HG02798 (cell line): ENCODE data around the gene GLDC.
A peak's percentile ranks its signal among the peaks of the same experiment; 100 is the strongest.
"Not testable (repeated sequence)": the region's sequence is repeated elsewhere in the genome, so short reads cannot be mapped to it uniquely, and the experiment has no call there.

Experiments used
- ATAC-seq: cut with Tn5 transposase; IDR thresholded peaks from one replicate; pipeline ENCODE4 v1.9.1; 2021; ENCODE audit warnings: mild to moderate bottlenecking; ENCODE audit not compliant: unreplicated experiment, poor library complexity

Gene GLDC

GRCh38 chr9:6665628-6666027 lies 20.1 kb upstream of the GLDC start:
- ATAC-seq = no peak

- ATAC-seq = no peak
These were observed 18.7 kb upstream of the GLDC start for GRCh38 chr9:6664204-6664680.

DNA sequence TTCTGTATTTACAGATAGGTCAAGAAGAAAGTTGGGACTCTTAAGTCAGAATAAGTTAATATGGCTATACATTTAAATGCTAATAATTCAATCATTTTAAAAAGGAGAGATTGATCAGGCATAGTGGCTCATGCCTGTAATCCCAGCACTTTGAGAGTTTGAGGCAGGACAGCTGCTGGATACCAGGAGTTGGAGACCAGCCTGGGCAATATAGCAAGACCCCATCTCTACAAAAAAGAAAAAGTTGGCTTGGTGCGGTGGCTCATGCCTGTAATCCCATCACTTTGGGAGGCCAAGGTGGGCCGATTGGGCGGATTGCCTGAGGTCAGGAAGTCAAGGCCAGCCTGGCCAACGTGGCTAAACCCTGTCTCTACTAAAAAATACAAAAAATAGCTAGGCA lies 15.0 kb upstream of the GLDC start:
- no peak for ATAC-seq

DNA sequence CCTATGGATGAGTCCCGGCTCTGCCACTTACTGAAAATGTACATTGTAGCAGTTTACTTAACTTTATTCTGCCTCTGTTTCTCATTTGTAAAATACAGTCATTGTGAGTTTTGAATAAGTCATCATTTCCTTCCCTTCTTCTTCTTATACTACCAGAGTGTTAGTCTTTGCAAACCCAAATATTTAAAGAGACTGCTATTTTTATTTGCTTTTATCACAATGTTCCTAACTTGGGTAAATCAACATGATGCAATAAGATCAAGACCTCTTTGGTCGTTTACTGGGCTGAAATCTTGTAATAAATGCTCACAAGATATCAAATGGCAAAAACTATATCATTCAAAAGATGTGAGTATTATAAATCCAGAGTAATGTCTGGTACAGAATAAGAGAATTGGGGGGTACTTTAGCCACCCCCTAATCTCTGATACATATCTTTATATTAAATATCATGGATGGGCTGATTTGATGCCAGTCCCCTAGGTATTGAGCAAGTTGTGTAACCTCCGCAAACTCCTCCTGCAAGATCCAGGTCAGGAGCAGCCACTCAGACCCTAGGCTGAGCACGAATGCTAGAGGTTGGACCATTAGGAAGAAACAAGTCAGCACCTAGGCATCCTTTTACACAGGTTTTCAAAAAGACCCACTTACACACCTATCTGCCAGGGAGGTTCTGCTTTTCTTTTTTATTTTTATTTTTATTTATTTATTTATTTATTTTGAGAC lies 13.3 kb upstream of the GLDC start:
- no peak for ATAC-seq

DNA sequence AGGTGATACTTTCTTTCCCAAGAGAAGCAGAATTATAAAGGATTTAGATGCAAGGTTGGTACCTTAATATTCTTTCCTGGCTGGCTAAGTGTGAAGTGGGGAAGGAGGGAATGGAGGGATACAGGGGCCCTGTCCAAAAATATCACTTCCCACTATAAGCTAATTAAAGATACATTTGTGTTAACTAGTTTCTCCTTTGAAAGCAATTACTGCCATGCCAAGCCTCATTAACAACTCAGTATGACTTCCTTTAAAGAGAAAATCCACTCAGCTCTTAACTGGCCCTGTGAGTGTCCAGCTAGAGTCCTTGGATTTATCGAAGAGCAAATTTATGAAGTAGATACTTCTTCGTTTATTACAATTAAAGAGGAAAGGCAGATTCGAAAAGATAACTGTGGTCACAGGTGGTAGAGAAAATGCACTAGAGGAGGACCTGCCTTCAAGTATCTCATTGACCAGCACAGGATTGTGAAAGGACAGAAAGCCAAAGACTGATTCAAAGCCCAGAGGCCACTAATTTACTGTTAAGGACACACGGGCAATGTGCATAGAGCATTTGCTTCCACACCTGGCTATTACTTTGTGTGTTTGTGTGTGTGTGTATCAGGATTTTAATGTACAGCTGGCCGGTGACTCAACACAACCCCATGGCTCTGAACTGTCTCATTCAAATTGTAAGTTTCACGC lies 11.2 kb upstream of the GLDC start:
- no peak for ATAC-seq

- ATAC-seq = peak; percentile 93
These were observed 9.5 kb upstream of the GLDC start for GRCh38 chr9:6655036-6655435.

- peak; percentile 28 for ATAC-seq
These were observed 736 bp upstream of the GLDC start for GRCh38 chr9:6646293-6646636.

DNA sequence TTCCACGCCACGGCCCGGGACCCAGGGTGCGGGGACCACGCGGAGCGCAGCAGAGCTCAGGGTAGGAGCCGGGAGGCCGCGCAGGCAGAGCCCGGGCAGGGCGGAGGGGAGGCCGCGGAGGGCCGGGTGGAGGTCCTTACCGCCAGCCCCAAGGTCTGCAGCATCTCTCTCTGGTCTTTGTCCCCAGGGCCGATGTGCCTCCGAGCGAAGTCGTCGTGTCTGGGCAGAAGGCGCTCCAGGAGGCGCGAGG lies 499 bp downstream of the GLDC start:
- ATAC-seq = not testable (repeated sequence)

GRCh38 chr9:6644346-6645104 lies 1.0 kb downstream of the GLDC start:
- no peak for ATAC-seq

GRCh38 chr9:6641961-6642360 lies 3.6 kb downstream of the GLDC start:
- ATAC-seq = no peak

DNA sequence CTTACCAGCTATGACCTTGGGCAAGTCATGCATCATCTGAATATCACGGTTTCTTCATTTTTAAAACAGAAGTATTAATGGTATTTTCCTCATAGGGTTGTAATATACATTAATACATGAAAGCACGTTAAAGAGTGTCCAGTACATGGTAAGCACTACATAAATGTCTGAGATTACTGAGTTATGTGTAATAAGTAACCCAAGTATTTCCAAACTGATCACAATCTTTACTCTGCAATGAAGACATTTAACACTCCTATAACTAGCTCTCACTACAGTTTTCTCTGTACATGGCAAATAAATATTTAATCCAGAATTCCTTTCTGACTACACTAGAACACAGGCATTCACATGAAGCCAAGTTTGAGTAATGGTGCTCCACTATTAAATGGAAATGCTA lies 4.0 kb downstream of the GLDC start:
- no peak for ATAC-seq

DNA sequence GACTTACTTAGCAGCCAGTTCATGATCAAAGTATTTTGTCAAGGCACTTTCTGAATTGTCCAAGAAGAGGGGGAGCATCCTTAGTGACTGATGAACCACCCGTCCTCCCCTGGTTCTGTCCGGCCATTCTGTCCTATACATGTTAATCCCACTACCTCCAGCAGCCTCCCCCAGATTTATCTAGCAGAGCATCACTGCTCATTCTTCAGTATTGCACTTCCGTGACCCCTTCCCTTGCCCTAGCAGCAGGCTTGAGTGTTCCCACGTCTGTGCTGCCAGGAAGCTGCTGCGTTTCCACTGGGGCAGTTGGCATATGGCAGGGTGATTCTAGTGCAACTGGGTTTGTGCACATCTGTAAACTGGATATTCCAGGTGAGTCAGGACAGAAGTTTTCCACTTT lies 4.5 kb downstream of the GLDC start:
- ATAC-seq = no peak

GRCh38 chr9:6640268-6641051 lies 5.1 kb downstream of the GLDC start:
- no peak for ATAC-seq

DNA sequence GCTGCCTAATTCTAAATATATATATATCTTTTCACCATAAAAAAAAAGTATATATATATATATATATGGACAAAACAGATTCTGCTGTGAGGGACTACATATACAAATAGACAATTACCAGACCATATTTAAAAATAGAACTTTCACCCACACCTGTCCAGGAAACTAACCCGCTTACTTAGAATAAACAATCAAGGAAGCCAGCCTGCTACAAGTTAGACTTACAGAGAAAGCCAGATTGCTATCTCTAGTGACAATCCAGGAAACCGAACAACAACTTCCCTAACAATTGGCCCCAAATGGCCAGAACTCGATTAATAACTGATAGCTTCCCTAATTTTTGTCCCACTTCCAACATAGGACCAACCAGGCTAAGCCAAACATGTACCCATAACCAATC lies 5.9 kb downstream of the GLDC start:
- ATAC-seq = no peak

- no peak for ATAC-seq
These were observed 11.1 kb downstream of the GLDC start for GRCh38 chr9:6634444-6634843.

- no peak for ATAC-seq
These were observed 12.2 kb downstream of the GLDC start for GRCh38 chr9:6633378-6633777.

DNA sequence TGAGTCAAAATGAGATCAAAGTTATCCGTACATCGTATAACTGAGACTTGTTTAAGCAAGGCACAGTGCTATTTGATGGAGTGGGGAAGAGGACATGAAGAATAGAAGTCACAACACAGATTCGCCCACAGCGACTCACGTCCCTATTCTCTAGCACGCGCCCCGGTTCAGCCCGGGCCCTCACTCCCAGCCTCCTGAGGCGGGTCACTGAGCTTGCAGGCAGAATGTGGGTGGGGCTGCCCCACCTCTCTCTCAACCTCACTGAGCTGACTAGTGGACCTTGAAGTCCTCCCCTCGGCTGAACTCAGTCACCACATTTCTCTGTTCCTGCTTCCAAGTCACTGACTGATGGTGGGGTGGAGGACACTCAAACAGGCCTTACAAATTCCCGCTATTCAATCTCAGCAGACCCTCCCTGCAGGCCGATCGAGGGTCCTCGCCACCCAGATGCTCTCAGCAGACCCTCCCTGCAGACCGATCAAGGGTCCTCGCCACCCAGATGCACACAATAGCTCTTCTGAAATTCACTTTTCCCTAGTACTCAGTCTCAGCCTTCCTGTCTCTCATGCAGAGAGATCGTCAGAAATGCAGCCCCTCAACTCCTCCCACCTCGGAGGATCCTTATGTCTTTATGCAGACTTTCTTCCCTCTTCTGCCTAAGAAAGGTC lies 12.9 kb downstream of the GLDC start:
- peak; percentile 94 for ATAC-seq

DNA sequence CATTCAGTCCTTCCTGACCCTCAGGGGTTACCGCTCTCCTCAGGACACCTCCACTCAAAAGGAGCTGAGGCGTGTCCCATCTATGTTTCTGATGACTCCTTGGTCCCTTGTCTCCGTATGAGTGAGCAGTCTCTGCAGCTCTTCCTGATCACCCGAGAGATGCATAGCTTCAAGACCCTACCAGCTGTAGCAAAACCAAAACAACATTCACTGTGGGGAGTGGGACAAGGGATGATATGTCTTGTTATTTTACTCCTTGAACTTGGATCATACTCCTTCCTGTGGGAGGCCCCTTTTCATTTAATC lies 14.4 kb downstream of the GLDC start:
- peak; percentile 27 for ATAC-seq

DNA sequence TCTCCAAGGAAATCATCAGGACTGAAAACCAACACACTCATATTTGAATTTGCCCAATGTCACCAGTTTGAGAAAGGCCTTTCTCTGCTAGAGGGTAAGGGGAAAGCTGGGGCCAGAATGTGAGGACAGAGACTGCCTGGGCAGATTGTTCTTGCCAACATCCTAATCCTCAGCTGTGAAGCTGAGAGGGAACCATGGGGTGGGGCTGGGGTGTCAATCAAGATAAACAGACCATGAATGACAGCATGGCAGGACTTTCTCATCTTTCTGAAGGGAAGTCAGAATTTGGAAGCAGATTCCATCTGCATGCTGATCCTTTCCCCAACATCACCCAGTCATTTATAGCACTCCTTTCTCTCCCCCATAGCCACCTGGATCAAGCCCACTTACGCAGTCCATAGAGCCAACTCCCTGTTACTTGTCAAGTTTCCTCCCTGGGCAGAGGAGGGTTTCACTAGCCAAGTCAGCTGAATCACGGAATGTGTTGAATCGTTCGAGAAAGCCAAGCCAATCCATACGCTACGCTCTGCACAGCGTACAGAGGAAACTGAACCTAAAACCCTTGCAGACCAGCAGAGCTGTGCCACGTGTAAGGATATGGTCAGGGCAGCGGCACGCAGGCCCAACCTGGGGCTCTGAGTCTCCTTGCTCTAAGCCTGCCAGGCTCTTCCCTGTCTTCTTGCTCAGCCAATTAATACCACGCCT lies 14.9 kb downstream of the GLDC start:
- ATAC-seq = peak; percentile 73

DNA sequence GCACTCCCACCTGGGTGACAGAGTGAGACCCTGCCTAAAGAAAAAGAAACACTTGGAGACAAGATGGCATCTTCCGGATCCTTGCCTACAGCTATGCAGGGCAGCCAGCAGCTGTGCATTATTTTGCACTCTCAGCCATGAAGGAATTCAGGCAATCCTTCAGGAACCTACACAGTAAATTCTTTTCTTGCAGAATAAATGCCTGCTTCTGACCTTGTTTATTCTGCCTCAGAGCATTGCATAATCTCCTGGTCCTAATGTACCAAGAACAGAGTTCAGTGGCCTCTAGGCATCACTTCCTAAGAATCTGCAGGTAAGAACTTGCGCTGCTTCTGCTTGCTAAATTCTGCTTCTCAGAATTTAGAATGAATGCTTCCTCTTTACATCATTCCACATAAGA lies 16.8 kb downstream of the GLDC start:
- ATAC-seq = no peak
